NCI-H510A treated with DMSO at 0.1 percent for 48 hours (cell line): Measurements from ENCODE around the gene KCNK7.

Experiments used
- DNase-seq: peaks from one replicate; lab custom pipeline; 2025; lab: John Stamatoyannopoulos, UW

Gene KCNK7

DNA sequence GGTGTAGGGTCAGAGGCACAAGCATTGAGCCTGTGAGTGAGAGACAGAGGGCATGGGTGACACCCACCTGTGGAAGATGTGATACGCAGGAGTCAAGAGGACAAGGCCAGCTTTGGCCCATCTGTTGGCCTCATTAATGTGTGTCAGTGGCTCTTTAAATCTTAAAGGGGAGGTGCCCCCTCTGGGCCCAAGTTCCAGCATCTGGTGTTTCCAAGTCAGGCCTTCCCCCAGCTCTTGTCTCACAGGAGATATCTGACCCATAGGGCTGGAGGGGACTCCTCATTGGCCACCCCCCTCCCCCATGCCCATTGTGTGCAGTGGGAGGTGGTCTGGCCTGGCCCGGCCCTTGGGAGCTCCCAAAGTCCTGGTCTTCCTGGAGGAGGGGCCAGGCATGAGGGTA, 8.9 kb downstream of the KCNK7 start:
- no peak for DNase-seq

DNA sequence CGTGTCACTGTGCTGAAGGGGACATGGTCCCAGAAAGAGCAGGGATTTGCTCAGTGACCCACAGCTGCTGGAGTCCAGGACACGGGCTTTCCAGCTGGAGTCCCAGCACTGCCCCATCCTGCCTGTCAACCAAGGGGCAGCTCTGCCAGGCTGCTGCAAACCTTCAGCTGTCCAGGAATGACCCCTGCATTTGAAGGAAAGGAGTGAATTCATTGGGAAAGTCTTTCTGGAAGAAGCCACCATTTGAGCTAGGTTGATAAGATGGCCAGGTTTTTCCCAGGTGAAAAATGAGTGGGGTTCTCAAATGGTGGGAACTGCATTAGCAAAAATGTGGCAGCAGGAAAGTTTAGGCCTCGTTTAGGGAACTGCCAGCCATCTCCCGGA, 9.4 kb downstream of the KCNK7 start:
- DNase-seq, result no peak

DNA sequence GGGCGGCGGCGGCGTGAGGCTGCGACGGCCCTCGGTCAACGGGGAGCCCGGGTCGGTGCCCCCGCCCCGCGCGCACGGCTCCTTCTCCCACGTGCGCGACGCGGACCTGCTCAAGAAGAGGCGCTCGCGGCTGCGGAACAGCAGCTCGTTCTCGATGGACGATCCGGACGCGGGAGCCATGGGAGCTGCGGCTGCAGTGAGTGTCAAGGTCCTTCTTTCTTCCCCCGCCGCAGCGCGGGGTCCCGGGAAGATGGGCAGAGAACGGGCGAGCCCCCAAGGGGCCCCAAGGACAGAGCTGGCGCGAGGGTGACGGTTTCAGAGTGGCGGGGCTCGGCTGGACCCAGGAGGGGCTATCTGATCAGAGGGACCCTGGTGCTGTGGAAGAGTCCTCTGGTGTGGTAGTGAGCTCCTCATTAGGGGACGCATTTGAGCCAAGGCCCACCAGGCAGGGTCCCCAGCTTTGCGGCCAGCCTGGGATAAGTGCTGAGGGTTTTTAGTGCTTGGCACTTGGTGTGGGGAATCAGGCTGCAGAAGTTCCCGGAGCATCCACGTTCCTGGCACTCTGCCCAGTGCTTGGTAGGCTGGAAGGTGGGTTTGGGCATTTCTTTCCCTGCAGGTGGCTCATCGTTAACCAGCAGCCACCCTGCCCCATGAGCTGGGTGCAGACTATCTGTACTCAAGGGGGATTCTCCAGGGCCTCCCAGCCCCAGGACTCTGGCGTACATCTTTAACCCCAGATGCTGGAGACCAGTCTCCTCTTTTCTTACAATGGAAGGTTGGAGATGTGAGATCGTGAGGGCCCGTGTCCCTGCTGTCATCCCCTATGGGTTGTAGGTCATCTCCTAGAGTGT, 10.0 kb downstream of the KCNK7 start:
- DNase-seq, result no peak

DNA sequence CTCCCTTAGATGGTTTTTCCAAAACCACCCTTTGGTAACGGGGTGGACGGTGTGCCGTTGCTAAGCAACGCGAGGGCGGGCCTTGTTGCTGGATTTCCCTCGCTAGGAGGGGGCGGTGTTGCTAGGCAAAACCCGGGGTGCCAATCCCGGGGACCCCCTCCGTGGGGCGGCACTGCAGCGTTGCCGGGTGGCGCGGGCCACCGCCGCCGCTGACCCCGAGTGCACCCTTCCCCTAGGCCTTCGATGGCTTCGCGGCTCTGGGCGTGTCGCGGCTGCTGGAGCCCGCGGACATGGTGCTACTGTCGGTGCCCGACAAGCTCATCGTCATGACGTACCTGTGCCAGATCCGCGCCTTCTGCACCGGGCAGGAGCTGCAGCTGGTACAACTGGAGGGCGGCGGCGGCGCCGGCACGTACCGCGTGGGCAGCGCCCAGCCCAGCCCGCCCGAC, 10.9 kb downstream of the KCNK7 start:
- no peak for DNase-seq

DNA sequence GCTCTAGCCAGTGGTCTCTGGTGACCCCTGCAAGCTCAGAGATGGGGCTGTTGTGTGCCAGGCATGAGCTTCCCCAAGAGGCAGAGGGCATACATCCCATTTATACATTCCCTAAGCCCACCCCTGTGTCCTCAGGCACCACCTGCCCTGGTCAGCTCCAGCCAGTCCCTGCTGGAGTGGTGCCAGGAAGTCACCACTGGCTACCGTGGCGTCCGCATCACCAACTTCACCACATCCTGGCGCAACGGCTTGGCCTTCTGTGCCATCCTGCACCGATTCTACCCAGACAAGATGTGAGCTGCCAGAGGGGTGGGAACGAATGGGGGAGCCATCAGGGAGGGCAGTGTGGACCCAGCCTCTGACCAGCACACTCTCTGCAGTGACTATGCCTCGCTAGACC, 11.5 kb downstream of the KCNK7 start:
- DNase-seq, result no peak

DNA sequence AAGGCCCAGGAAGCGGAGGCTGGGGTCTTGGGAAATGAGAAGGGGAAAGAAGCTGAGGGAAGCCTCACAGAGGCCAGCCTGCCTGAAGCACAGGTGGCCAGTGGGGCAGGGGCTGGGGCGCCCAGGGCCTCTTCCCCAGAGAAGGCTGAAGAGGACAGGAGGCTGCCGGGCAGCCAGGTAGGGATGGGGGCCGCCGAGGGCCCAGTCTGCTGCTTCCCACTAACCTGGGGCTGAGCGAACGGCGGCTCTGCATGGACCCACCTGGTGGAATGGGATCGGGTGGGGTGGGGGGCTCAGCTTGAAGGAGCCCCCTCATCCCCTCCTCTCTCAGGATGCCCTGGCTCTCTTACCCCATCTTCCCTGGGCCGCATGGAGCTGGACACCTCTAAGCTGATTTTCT, 12.0 kb downstream of the KCNK7 start:
- no peak for DNase-seq

DNA sequence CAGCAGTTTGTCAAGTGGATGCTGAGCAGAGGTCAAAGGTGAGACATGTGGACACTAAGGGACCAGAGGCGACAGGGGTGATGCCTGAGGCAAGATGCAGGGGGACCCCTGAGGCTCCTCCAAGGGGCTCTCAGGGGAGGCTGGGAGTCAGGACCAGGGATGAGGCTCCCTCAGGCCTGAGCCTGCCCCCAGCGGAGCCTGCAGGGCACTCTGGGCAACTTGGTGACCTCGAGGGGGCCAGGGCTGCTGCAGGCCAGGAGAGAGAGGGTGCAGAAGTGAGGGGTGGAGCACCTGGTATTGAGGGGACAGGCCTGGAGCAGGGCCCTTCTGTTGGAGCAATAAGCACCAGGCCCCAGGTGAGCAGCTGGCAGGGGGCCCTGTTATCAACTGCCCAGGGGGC, 13.7 kb downstream of the KCNK7 start:
- DNase-seq, result no peak

DNA sequence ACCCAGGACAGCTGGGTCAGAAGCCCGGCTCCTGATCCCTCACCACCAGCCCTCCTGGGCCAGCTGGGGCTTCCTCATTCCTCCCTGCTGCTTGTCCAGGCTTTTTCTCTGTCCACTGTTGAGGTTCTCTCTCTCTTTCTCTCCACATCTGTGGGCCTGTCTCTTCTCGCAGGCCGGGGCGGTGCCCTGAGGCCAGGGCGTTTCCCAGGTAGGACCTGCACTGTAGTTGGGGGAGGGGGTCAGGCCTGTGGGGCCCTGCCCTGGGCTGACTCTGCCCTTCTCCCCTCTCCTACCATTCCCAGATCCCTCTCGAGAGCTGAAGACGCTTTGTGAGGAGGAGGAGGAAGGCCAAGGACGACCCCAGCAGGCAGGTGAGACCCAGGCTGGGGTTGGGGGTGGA, 14.8 kb downstream of the KCNK7 start:
- no peak for DNase-seq

DNA sequence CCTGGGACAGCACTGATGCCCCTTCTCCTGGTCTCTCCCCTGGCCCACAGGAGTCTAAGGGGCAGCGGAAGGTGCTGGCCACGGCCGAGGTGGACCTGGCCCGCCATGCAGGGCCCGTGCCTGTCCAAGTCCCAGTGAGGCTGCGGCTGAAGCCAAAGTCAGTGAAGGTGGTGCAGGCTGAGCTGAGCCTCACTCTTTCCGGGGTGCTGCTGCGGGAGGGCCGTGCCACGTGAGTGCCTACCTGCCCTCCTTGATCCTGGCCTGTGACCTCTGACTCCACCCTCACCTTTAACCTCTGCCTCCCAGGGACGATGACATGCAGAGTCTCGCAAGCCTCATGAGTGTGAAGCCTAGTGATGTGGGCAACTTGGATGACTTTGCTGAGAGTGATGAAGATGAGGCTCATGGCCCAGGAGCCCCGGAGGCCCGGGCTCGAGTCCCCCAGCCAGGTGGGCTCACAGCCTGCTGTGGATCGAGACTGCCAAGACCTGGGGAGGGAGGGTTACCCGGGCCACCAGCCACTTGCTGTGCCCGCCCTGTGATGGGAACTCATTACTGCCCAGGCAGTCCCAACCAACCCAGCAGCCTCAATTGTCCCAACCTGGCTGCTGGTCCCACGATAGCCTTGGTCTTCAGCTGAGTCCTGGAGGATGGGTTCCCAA, 15.4 kb downstream of the KCNK7 start:
- no peak for DNase-seq

DNA sequence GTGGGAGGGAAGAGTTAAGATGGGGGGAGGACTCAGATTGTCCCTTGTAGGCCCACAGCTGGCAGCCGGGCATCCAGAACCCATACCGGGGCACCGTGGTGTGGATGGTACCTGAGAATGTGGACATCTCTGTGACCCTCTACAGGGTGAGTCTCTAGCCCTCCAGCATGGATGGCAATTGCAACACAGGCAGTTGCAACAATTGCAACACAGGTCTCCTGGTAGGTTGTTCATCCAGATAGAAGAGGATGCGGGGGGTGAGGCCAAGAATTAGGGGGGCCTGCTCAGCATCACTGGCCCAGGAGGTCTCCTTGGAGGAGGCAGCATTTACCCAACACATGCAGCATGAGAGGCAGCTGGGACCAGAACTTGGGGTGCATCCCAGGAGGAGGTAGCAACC, 16.3 kb downstream of the KCNK7 start:
- DNase-seq, result no peak

DNA sequence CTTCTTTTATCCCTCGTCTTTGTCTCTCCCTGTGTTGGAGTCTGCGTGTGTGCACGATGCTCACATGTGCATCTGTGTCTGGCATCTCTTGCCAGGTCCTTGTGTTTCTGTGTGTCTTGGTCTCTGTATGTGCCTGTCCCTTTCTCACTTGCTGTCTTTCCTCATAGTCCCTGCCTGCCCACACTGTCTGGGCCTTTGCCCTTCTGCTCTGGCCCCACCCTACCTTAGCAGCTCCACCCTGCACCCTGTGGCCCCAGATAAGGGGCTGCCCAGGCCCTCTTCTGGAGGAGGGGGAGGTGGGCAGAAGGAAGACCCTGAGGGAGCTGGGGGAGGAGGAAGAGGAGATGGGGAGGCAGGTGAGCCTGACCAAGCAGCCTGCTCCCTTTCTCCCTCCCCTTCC, 16.9 kb downstream of the KCNK7 start:
- no peak for DNase-seq

DNA sequence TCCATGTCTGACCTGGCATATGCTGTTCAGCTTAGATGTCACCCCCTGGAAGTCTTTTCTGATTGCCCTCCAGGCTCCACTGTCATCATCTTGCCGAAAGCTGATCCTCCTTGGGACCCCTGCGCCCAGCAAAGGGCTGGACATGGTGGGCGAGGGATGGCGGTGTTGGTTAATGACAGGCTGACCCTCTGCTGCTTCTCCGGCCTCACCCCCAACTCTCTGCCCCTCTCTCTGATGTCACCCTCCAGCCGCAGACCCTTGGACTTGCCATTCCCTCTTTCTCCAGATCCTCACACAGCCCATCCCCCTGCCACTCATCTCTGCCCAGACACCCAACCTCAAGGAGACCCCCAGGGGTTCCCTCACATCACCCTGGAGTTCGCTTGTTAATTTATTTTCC, 17.5 kb downstream of the KCNK7 start:
- DNase-seq, result no peak

DNA sequence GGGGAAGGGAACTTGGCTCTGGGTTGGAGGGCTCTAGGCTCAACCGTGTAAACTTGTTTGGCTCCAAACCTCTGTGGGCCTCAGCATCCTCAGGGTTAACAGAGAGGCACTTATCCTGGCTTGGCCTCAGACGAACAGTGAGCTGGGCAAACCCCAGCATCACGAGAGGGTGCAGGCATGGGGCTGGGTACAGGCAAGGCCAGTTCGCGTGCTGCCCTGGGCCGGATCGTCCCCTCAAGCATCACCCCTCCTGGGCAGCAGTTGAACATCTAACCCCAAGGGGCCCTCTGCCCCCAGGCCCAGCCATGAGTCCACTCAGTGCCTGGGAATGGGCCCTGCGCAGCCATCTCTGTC, 17.9 kb downstream of the KCNK7 start:
- no peak for DNase-seq

DNA sequence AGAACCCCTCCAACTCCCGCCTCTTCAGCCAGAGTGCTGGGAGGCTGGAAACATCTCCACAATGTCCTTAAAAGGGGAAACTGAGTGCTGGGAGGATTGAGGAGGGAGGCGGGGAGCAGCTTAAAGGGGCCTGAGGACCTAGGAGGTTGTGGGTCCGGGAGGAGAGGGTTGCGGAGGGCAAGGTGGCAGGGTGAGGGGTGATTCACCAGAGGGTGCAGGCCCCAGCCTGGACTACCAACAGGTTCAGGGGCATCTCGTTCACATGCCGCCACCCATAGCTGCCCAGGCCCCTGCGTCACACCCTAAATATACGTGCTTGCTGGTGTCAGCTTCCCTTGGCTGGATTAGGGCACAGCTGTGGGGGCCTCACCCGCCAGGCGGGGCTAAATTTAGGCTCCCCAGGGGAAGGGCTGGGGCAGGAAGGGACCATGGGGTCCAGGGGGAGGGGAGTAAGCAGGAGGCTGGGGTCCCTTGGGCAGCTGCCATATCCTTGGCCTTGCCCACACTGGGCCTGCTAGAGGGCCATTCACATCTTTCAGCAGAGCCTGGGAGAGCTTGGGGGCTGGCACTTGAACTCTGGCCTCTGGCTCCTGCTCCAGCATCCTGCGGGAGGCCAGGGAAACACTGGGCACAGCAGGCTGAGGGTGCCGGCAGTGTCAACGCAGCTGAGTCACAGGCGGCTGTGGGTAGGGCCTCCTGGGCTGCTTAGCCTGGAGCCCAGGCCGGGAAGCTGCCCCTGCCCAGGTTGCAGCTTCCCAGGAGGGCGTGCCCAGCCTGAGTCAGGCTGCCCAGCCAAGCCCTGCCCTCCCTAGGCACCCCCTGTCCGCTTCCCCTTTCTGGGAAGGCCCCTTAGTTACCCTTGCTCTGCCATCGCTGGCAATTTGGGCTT, 18.5 kb downstream of the KCNK7 start:
- DNase-seq, result no peak

DNA sequence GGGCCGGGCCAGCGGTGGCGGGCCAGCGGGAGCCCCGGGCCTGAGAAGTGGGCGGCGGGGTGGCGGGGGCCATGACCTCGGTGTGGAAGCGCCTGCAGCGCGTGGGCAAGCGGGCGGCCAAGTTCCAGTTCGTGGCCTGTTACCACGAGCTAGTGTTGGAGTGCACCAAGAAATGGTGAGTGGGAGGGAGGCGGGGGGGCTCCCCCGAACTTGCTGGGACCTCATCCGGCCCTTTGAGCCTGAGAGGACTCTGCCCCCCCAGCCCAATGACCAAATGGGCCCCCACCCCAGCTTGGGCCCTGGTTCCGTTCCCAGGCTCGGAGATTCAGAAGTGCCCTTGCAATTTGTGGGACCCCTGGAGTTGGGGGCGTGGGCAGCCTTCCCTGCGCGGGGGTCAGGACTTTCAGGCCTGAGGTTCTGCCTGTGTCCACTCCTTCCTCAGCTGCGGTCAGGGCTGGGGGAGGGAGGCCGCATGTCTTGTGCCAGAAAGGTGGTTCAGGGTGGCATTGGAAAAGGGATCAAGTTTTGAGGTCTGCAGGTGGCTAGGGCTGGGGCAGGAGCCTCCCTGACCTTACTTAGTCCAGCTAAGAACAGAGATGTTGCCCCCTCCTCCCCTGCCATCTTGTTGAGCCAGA, 19.3 kb downstream of the KCNK7 start:
- no peak for DNase-seq

DNA sequence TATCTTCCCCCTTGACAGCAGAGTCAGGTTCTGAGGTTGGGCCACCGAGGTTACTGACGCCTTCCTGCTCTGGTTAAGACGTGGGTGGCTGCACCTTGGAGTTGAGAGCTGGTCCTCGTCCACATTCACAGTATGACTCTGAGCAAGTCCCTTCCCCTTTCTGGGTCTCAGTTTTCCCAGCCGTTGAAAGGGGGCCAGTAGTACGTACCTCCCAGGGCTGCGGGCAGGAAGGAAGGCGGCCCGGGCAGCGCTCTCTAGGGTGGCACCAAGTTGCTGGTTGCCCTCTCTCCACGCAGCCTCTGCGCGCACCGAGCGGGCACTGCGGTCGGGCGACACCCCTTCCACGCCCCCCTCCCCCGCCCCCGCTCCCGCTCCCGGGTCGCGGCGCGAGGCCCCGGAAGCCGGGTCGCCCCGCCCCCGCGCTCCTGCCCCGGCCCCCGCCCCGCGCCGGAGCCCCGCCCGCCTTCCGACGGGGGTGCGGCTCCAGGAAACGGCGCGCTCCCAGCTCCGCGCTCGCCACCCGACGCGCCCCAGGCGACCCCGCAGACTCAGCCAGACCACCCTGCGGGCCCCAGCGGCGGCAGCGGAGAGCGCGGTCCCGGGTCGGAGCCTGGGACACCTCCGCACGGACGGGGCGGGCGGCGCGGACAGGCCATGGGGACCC, 19.9 kb downstream of the KCNK7 start, which contains the start of gene EHBP1L1:
TSS of gene EHBP1L1 (plus strand) at position 486 of the 664 bp plus-strand sequence. CDS start 250 bp downstream, outside the sequence.
- DNase-seq, result peak; percentile 34

DNA sequence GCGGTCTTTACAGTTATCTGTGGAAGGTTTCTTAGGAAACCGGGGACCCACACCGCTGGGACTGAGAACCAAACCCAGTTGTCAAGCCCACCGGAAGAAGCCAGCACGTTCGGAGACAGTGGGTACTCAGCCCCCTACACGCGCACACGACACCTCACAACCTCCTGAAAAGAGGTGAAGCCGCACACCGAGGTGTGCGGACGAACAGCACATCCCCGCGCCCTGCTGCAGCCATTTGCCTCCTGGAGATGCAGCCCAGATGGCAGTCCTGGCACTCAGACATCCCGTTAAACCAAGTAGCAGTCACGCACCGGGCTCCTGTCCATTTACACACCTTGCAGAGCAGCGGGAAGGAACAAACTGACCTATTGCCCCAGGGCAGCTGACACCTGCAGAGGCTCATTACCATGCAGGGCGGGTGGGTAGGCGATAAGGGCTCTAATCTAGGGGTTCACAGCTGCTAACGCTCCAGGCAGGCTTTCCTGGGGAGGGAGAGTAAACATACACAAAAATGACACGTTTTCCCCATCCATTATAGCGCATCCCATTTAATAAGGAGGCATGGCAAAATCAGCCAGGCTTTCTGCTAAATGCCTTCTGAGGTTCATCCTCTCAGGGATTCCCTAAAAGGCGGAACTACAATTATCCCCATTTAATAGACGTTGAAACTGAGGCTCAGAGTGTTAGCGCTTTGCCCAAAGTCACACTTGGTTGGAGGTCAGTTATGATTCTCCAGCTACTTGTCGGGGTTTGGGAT, 20.6 kb downstream of the KCNK7 start:
- DNase-seq, result no peak

DNA sequence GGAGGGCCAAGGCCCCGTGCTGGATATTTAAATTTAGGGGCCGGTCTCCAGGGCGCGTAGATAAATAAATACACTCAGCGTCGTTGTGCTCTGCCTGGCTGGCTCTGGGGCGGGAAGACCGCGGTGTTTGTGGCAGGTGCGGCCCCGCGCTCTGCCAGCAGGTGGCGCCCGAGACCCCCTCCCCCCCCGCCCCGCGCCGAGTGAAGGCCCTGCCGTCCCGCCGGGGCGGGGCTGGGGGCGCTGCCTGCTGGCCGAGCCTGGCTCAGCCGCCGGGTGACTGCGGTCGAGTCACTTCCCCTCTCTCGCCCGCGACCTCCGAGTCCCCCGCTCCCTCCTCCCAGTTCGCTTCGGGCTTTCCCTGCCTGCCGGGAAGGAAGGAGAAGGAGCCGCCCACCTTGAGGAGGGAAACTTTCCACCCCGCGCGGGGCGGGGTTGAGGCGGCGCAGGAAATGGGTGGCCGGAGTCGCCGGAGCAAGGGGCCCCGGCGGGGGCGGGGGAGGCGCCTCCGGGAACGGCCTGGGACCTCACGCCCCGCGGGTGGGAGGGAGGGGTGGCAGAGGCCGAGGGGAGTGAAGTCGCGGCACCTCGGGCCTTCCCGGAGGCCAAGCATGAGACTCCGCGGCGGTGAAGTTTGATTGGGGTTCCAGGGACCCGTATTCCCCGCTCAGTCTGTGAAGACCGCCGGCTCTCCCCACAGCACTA, 21.3 kb downstream of the KCNK7 start:
- peak; percentile 86 for DNase-seq

DNA sequence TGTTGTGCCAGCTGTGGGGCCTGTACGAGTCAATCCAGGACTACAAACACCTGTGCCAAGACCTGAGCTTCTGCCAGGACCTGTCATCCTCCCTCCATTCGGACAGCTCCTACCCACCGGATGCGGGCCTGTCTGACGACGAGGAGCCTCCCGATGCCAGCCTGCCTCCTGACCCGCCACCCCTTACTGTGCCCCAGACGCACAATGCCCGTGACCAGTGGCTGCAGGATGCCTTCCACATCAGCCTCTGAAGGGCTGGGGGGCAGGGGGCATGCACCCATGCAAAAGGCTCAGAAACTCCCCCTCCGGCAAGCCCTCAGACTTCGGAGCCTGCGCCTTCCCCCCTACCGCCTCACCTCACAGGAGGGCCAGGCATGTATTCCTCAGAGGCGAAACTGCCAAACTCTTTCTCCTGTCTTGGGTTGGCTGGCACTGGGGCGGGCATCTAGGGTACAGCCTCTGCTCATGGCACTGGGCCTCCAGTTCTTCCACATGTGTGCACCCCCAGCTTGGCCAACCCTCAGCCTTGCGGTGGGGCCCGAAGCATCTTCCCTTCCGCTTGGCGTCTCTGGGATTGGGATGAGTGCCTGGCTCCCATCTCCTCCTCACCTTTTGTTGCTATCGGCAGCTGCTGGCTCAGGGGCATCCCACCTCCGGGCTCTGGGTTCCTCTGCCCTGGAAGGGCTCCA, 22.1 kb downstream of the KCNK7 start:
- no peak for DNase-seq
